ENCODE results near the gene APRT.

GRCh38 chr16:88762941-88763340 is 48.8 kb downstream of the APRT start:
- TF ChIP-seq ESRRA (IDR thresholded peaks at IDR 0.05; ENCODE audit: borderline replicate concordance, low read depth) (no peak), GABPA (tag; conservative IDR thresholded peaks at IDR 0.05; ENCODE audit: low read depth) (no peak), POLR2AphosphoS2 (IDR thresholded peaks at IDR 0.05; ENCODE audit: low read length) (no peak)
